DND-41 (cell line): Measurements from ENCODE around the gene STOML1.

Experiments
- ATAC-seq: fragments of 200-7000 bp; cut with Tn5 transposase; 3 replicates; pipeline ENCODE4 v1.9.1; 2021; ENCODE audit warnings: low read depth; ENCODE audit not compliant: insufficient read depth
- DNase-seq: peaks from one replicate; pipeline ENCODE4 v3.0.0-alpha.2; 2020
- H2AFZ ChIP-seq: 2 replicates; pipeline ENCODE4 v1.6.0; 2012; ENCODE audit warnings: low read depth, low read length
- H3K27ac ChIP-seq: 2 replicates; pipeline ENCODE4 v1.5.1; 2012; ENCODE audit warnings: low read length, inconsistent platforms
- H3K27me3 ChIP-seq: fragments of 200-600 bp; sonication (generic); 2 replicates; pipeline ENCODE4 v1.6.0; 2012; ENCODE audit warnings: low read length, mild to moderate bottlenecking, inconsistent platforms; ENCODE audit not compliant: insufficient read depth, poor library complexity
- H3K36me3 ChIP-seq: 2 replicates; pipeline ENCODE4 v1.5.1; 2012; ENCODE audit warnings: low read length, inconsistent platforms; ENCODE audit not compliant: insufficient read depth
- H3K4me1 ChIP-seq: 2 replicates; pipeline ENCODE4 v1.5.1; 2012; ENCODE audit warnings: mild to moderate bottlenecking, low read length; ENCODE audit not compliant: insufficient read depth
- H3K4me2 ChIP-seq: 2 replicates; pipeline ENCODE4 v1.6.0; 2012; ENCODE audit warnings: mild to moderate bottlenecking, moderate library complexity, low read length, inconsistent platforms; ENCODE audit not compliant: insufficient read depth
- H3K4me3 ChIP-seq, 2 experiments: fragments of 200-600 bp in 1 of 2; shearing (Covaris generic) in 1 of 2; 2 replicates each; pipeline ENCODE4 v1.5.1; 2012 to 2016; ENCODE audit warnings: inconsistent platforms in 2 of 2, low read length in 2 of 2, mild to moderate bottlenecking in 2 of 2, low read depth in 1 of 2, moderate library complexity in 1 of 2
- H3K79me2 ChIP-seq: 2 replicates; pipeline ENCODE4 v1.6.0; 2012; ENCODE audit warnings: low read length, inconsistent platforms; ENCODE audit not compliant: insufficient read depth
- H3K9ac ChIP-seq: 2 replicates; pipeline ENCODE4 v1.6.0; 2012; ENCODE audit warnings: low read depth, mild to moderate bottlenecking, inconsistent platforms, low read length, moderate library complexity
- H3K9me3 ChIP-seq: 2 replicates; pipeline ENCODE4 v1.5.1; 2012; ENCODE audit warnings: low read length, moderate library complexity, mild to moderate bottlenecking, inconsistent platforms; ENCODE audit not compliant: insufficient read depth, severe bottlenecking
- H4K20me1 ChIP-seq: 2 replicates; pipeline ENCODE4 v1.6.0; 2012; ENCODE audit warnings: low read length; ENCODE audit not compliant: insufficient read depth
- EZH2 ChIP-seq: IDR thresholded peaks from 3 replicates; pipeline ENCODE4 v1.6.1; 2012; ENCODE audit warnings: borderline replicate concordance, low read depth, mild to moderate bottlenecking, moderate library complexity, low read length, inconsistent platforms; ENCODE audit not compliant: severe bottlenecking
- TF ChIP-seq, protein P1 (sequence below): IDR thresholded peaks from 2 replicates; pipeline ENCODE4 v1.5.1; 2012; ENCODE audit warnings: borderline replicate concordance, low read length, moderate library complexity, mild to moderate bottlenecking; ENCODE audit not compliant: poor library complexity, severe bottlenecking; ENCODE audit errors: extremely low read depth

STOML1 gene

GRCh38 chr15:74039656-74040010 lies 47.5 kb upstream of the STOML1 start:
- H2AFZ ChIP-seq: no peak overlapping the region
- peaks cover 2% of the 10 kb centered on the region; the same call in 1 of the 2 replicates for H4K20me1 ChIP-seq
- ATAC-seq: no peak
- H3K79me2 ChIP-seq: no peaks in the 10 kb centered on the region
- no peak overlapping the region for H3K9ac ChIP-seq
- no peak overlapping the region for H3K27ac ChIP-seq
- H3K4me2 ChIP-seq: no peak overlapping the region
- H3K9me3 ChIP-seq: no peaks in the 10 kb centered on the region
- no peaks in the 10 kb centered on the region for H3K4me1 ChIP-seq
- TF ChIP-seq, protein P1, sequence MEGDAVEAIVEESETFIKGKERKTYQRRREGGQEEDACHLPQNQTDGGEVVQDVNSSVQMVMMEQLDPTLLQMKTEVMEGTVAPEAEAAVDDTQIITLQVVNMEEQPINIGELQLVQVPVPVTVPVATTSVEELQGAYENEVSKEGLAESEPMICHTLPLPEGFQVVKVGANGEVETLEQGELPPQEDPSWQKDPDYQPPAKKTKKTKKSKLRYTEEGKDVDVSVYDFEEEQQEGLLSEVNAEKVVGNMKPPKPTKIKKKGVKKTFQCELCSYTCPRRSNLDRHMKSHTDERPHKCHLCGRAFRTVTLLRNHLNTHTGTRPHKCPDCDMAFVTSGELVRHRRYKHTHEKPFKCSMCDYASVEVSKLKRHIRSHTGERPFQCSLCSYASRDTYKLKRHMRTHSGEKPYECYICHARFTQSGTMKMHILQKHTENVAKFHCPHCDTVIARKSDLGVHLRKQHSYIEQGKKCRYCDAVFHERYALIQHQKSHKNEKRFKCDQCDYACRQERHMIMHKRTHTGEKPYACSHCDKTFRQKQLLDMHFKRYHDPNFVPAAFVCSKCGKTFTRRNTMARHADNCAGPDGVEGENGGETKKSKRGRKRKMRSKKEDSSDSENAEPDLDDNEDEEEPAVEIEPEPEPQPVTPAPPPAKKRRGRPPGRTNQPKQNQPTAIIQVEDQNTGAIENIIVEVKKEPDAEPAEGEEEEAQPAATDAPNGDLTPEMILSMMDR: no peak
- no peak for TF ChIP-seq EZH2
- no peak for DNase-seq
- H3K4me3 ChIP-seq: no peak overlapping the region
- H3K36me3 ChIP-seq: peaks cover 27% of the 10 kb centered on the region
- no peaks in the 10 kb centered on the region for H3K27me3 ChIP-seq

GRCh38 chr15:74038707-74039655 lies 46.9 kb upstream of the STOML1 start:
- Histone ChIP-seq H3K79me2 (no peaks in the 10 kb centered on the region), H3K4me2 (no peak overlapping the region), H2AFZ (no peak overlapping the region), H3K9ac (no peak overlapping the region), H3K4me3 (no peak overlapping the region), H3K27me3 (no peaks in the 10 kb centered on the region), H4K20me1 (peaks cover 2% of the 10 kb centered on the region; the same call in 1 of the 2 replicates), H3K9me3 (no peaks in the 10 kb centered on the region), H3K4me1 (no peaks in the 10 kb centered on the region), H3K36me3 (peaks cover 33% of the 10 kb centered on the region), H3K27ac (no peak overlapping the region)
- DNase-seq: no peak
- ATAC-seq: no peak
- TF ChIP-seq, protein P1: no peak
- TF ChIP-seq EZH2: no peak

GRCh38 chr15:74037171-74038117 lies 45.3 kb upstream of the STOML1 start:
- no peaks in the 10 kb centered on the region for H3K27me3 ChIP-seq
- DNase-seq (no peak), ATAC-seq (no peak)
- no peak overlapping the region for H3K27ac ChIP-seq
- no peak overlapping the region for H3K4me3 ChIP-seq
- no peaks in the 10 kb centered on the region for H3K4me1 ChIP-seq
- no peaks in the 10 kb centered on the region for H3K79me2 ChIP-seq
- no peak overlapping the region for H3K9ac ChIP-seq
- no peak for TF ChIP-seq EZH2
- TF ChIP-seq, protein P1: no peak
- H3K4me2 ChIP-seq: no peak overlapping the region
- H2AFZ ChIP-seq: no peak overlapping the region
- H3K9me3 ChIP-seq: no peaks in the 10 kb centered on the region
- H3K36me3 ChIP-seq: peaks cover 45% of the 10 kb centered on the region
- peaks cover 2% of the 10 kb centered on the region for H4K20me1 ChIP-seq
